GM18867 (cell line): ENCODE results near the gene TCF3.
"Not testable (repeated sequence)": the region's sequence is repeated elsewhere in the genome, so short reads cannot be mapped to it uniquely, and the experiment has no call there.

ENCODE experiments used
- ATAC-seq: cut with Tn5 transposase; IDR thresholded peaks from one replicate; pipeline ENCODE4 v1.9.1; 2021; ENCODE audit warnings: mild to moderate bottlenecking, moderate library complexity; ENCODE audit not compliant: unreplicated experiment

TCF3 gene

GRCh38 chr19:1673645-1674292 lies 21.4 kb upstream of the TCF3 start:
- no peak for ATAC-seq

DNA sequence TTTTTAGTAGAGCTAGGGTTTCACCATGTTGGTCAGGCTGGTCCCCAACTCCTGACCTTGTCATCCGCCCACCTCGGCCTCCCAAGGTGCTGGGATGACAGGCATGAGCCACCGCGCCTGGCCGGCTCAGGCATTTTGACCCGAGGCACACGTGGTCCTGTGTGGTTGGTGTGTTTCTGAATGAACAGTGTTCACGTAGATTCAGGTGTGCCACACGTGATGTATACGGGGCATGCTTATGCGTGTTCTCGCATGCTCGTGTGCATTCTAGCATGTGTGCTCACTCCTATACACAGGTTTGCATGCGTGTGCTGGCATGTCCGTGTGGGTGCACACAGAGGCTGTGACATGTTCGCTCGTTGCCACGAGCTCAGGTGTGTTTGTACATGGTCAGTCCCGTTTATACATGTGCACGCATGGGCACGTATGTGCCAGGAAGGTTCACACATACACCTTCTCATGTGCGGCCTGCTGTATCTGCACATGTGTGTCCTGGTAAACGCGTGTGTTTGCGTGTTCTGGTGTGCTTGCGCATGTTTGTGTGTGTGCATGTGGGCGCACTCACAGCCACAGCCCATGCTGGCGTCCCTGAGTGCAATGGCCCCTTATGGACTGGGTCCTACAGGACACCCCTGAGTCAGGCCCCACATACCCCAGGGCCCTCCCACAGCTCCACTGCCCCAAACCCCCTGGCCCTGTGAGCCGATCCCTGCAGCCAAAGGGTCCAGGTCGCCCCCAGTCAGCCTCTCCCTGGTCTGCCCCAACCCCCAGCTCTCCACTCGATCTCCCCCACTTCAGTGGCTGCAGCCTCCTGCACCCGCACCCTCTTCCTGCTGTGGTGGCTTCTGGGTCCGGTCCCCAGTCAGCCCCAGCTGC lies 20.6 kb upstream of the TCF3 start:
- ATAC-seq, result no peak

GRCh38 chr19:1672038-1672768 lies 19.8 kb upstream of the TCF3 start:
- no peak for ATAC-seq

DNA sequence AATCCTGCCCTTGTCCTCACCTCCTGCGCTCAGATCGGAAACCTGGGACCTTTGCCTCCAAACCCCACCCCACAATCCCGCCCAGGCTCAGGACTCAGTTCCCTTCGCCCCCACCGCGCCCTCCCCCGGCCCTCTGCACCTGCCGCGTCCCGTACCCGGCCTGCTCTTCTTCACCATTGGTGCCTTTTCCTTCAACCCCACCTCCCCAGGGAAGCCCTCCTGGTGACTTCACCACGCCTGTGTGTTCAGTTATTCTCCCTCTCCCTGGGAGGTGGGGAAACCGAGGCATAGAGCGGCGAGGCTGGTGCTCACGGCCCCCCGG lies 19.3 kb upstream of the TCF3 start:
- ATAC-seq, result no peak

DNA sequence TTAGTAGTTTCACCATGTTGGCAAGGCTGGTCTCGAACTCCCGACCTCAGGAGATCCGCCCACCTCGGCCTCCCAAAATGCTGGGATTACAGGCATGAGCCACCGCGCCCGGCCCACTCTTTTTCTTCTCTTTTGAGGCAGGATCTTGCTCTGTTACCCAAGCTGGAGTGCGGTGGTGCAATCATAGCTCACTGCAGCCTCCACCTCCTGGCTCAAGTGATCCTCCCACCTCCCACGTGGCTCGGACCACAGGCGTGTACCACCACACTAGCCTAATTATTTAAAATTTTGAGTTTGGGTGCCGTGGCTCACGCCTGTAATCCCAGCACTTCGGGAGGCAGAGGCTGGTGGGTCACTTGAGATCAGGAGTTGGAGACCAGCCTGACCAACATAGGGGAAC lies 18.3 kb upstream of the TCF3 start:
- not testable (repeated sequence) for ATAC-seq

DNA sequence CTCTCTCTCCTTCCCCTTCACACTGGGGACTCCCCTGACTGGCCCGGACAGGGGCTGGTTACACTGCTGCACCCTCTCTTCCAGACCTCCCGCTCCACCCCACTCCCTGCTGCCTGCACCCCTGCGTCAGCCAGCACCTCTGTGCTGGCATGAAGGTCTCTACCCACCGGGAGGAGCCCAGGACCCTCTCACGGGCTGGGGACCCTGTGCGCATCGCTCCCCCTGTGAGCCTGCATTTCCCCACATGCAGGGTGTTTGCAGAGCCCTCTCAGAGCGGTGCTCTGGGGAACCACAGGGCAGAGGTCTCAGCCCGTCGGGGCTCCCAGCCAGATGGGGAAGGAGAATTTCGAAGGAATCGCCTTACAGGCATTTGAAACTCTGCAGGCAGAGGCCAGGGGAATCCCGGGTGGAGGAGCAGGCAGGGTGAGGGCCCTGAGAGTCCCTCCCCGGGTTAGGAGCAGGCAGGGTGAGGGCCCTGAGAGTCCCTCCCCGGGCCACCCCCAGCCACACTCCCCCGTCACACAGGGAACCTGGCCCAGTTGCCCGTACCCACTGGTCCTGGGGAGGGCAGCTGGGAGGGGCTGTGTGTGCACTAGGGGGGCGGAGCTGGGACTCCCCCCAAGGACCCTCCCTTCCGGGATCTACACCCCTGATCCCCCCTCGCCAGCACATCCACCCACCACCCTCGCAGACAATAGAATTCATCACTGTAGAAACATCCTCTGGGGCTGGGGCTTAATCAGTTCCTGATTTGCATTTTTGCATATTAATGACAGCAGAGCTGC lies 16.3 kb upstream of the TCF3 start:
- ATAC-seq, result peak; percentile 34

GRCh38 chr19:1668048-1668485 lies 15.7 kb upstream of the TCF3 start:
- ATAC-seq, result no peak

GRCh38 chr19:1665565-1666047 lies 13.2 kb upstream of the TCF3 start:
- no peak for ATAC-seq

- ATAC-seq, result no peak
These were observed 11.4 kb upstream of the TCF3 start for GRCh38 chr19:1663852-1664251.

GRCh38 chr19:1663227-1663626 lies 10.8 kb upstream of the TCF3 start:
- not testable (repeated sequence) for ATAC-seq

DNA sequence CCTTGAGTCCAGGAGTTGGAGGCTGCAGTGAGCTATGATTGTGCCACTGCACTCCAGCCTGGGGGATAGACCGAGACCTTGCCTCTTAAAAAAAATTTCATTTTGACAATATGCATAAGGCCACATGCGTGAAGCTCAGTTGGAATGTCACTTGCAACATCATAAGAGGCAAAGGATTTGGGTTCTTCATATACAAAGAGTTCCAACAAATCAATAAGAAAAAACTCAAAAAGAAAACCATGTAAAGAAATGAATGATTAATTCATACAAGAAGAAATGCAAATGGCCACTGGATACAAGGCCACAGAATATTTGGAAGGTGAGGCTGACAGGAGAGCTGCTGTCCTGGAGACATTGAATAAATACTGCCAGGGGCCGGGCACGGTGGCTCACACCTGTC lies 9.6 kb upstream of the TCF3 start:
- ATAC-seq, result no peak

GRCh38 chr19:1659084-1659427 lies 6.6 kb upstream of the TCF3 start:
- ATAC-seq, result no peak

GRCh38 chr19:1658150-1659083 lies 6.0 kb upstream of the TCF3 start:
- ATAC-seq, result no peak

- no peak for ATAC-seq
These were observed 5.3 kb upstream of the TCF3 start for GRCh38 chr19:1657746-1658145.

- no peak for ATAC-seq
These were observed 4.6 kb upstream of the TCF3 start for GRCh38 chr19:1656988-1657536.

DNA sequence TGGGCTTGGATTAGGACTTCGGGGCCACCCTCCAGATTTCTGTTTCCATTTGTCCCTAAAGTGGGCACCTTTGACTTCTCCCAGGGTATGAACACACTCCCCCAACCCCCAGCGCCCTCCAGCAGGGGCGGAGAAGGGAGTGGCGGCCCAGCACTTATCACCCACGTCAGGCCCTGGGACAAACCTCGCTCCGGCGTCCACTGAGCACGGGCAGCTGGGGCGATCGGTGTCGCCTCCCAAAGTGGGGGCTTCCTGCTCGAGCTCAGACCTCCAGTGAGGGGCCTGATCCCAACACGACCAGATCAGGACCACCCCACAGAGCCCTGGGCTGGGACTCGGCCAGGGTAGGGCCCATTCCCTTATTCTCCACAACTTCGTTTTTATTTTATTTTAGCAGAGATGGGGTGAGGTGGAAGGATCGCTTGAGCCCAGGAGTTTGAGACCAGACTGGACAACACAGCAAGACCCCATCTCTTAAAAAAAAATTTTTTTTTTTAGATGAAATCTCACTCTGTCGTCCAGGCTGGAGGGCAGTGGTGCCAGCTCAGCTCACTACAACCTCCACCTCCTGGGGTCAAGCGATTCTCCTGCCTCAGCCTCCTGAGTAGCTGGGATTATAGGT lies 3.7 kb upstream of the TCF3 start:
- no peak for ATAC-seq

- no peak for ATAC-seq
These were observed 2.9 kb upstream of the TCF3 start for GRCh38 chr19:1655131-1655981.

DNA sequence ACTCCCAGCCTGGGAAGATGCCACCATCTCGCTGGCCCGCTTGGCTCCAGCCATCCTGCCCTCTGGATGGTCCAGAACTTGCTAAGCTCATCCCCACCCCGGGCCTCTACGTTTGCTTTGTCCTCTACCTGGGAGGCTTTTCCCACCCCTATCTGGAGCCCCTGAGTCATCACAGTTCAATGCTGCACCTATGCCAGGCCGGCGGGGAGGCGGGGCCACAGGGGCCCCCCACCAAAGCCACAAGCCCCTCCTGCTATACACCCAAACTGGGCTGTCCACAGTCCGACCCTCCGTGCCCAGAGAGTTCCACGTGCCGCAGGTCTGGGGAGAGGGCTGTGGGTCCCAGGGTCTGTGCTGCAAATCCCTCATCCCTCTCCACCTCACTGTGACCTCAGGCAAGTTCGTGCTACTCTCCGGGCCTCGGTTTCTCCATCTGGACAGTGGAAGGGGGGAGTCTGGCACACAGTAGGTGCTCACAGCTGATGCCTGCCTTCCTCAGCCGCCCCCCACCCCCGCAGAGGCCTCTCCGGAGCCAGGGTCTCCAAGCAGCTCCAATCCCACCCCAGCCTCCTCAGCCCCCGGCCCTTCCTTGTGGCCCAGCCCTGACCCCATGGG lies 1.9 kb upstream of the TCF3 start:
- no peak for ATAC-seq
